HepG2 (cell line): ENCODE results near the gene ATG16L1. TPM values are rescaled to one million over a fixed set of nuclear protein-coding genes. Genes with fewer than 3 reads are reported as not detected.

Source experiments
- ATAC-seq: fragments of 200-7000 bp; cut with Tn5 transposase; 3 replicates; pipeline ENCODE4 v1.9.1; 2020; ENCODE audit warnings: mild to moderate bottlenecking, moderate library complexity
- Bru-seq: library from RNA; stranded (reverse); fragments of 400-500 nt; gene quantifications from one replicate; lab custom pipeline; 2021; lab: Mats Ljungman, UMichigan
- BruChase-seq, 2 experiments: library from RNA; stranded (reverse); fragments of 400-500 nt; gene quantifications; one replicate each; lab custom pipeline; 2021; lab: Mats Ljungman, UMichigan
- BruUV-seq: library from RNA; stranded (reverse); fragments of 400-500 nt; replicated peaks from 2 replicates; lab custom pipeline; 2021; lab: Mats Ljungman, UMichigan
- CTCF ChIA-PET: fragments of 300-600 bp; formaldehyde crosslinking; extraction: SDS; loops from one replicate; lab custom pipeline; 2021; ENCODE audit warnings: low total read pairs, inconsistent platforms, low intra/inter-chr PET ratio; lab: Yijun Ruan, JAX
- POLR2A ChIA-PET: fragments of 350-600 bp; sonication (Branson Sonifier 250); formaldehyde crosslinking; loops from one replicate; lab custom pipeline; 2020; ENCODE audit warnings: antibody characterized with exemption, inconsistent platforms; lab: Yijun Ruan, JAX
- DNase-seq: peaks from one replicate; pipeline ENCODE4 v3.0.0-alpha.2; 2015; ENCODE audit warnings: low spot score
- FAIRE-seq: peaks from 3 replicates; lab custom pipeline; 2011; peaks lifted over from hg19 to GRCh38; lab: Jason Lieb, UNC
- H2AFZ ChIP-seq: one replicate; pipeline ENCODE4 v1.6.1; 2011; ENCODE audit warnings: low read length, inconsistent platforms
- H3K27ac ChIP-seq: fragments of 300-600 bp; 3 replicates; pipeline ENCODE4 v1.8.0; 2011; ENCODE audit warnings: mixed run types, mild to moderate bottlenecking, mixed read lengths, low read length, inconsistent platforms; ENCODE audit not compliant: insufficient read depth; ENCODE audit errors: extremely low read length
- H3K27me3 ChIP-seq, 2 experiments: fragments of 200-600 bp in 1 of 2; 2 replicates in 1 of 2; 3 replicates in 1 of 2; pipeline versions ENCODE4 v1.6.0 to v1.8.0; 2011; ENCODE audit warnings: low read length in 2 of 2, mild to moderate bottlenecking in 2 of 2, moderate library complexity in 2 of 2, inconsistent platforms in 1 of 2; ENCODE audit not compliant: insufficient read depth in 2 of 2, control insufficient read depth in 1 of 2
- H3K36me3 ChIP-seq, 2 experiments: fragments of 200-600 bp in 1 of 2; replicated peaks in 1 of 2; 2 replicates in 1 of 2; 3 replicates in 1 of 2; pipeline versions ENCODE4 v1.5.1 to v1.8.0; 2011; ENCODE audit warnings: low read length in 2 of 2, inconsistent platforms in 1 of 2; ENCODE audit not compliant: insufficient read depth in 2 of 2, control insufficient read depth in 1 of 2
- H3K4me1 ChIP-seq: 2 replicates; pipeline ENCODE4 v1.5.1; 2012; ENCODE audit warnings: low read length, inconsistent platforms; ENCODE audit not compliant: insufficient read depth
- H3K4me2 ChIP-seq: 2 replicates; pipeline ENCODE4 v1.6.0; 2011; ENCODE audit warnings: low read depth, low read length, inconsistent platforms
- H3K4me3 ChIP-seq, 3 experiments: fragments of 200-600 bp in 1 of 3; sonication (generic), shearing (Covaris generic) in 1 of 3; replicated peaks in 1 of 3; 2 replicates each; pipeline ENCODE4 v1.5.1; 2011 to 2016; ENCODE audit warnings: low read length in 3 of 3, inconsistent platforms in 2 of 3, low read depth in 2 of 3, mild to moderate bottlenecking in 2 of 3, control low read depth in 1 of 3, mixed read lengths in 1 of 3; ENCODE audit not compliant: insufficient read depth in 1 of 3
- H3K79me2 ChIP-seq: one replicate; pipeline ENCODE4 v1.6.1; 2011; ENCODE audit warnings: low read length, inconsistent platforms; ENCODE audit not compliant: insufficient read depth
- H3K9ac ChIP-seq: 2 replicates; pipeline ENCODE4 v1.6.0; 2011; ENCODE audit warnings: mild to moderate bottlenecking, low read depth, low read length, inconsistent platforms; ENCODE audit not compliant: insufficient read depth
- H3K9me3 ChIP-seq: 2 replicates; pipeline ENCODE4 v1.5.1; 2012; ENCODE audit warnings: mild to moderate bottlenecking, low read length
- H4K20me1 ChIP-seq: 2 replicates; pipeline ENCODE4 v1.6.0; 2011; ENCODE audit warnings: inconsistent platforms, mild to moderate bottlenecking, low read length, moderate library complexity; ENCODE audit not compliant: insufficient read depth
- HNF1A ChIP-seq, 2 experiments: sonication (generic) in 1 of 2; formaldehyde crosslinking in 1 of 2; IDR thresholded peaks; 2 replicates each; pipeline versions ENCODE4 v1.4.0 to v1.6.1; 2016 to 2020; ENCODE audit warnings: borderline replicate concordance in 1 of 2, low read depth in 1 of 2, mild to moderate bottlenecking in 1 of 2, missing genetic modification reagents in 1 of 2
- LRRFIP1 ChIP-seq: sonication (generic); formaldehyde crosslinking; conservative IDR thresholded peaks from 2 replicates; pipeline ENCODE4 v1.4.0; 2020; ENCODE audit warnings: missing genetic modification reagents
- SNAPC5 ChIP-seq: sonication (generic); formaldehyde crosslinking; IDR thresholded peaks from 2 replicates; pipeline ENCODE4 v1.8.1; 2023; ENCODE audit warnings: mild to moderate bottlenecking, missing genetic modification reagents, borderline replicate concordance
- WIZ ChIP-seq: sonication (generic); formaldehyde crosslinking; IDR thresholded peaks from 2 replicates; pipeline ENCODE4 v1.5.1; 2020; ENCODE audit warnings: mild to moderate bottlenecking, missing genetic modification reagents
- ZGPAT ChIP-seq: IDR thresholded peaks from 2 replicates; pipeline ENCODE4 v1.6.1; 2016; ENCODE audit warnings: mild to moderate bottlenecking
- WGBS: methylation state at CpG from one replicate; pipeline ENCODE4 v1.1.6; 2017; ENCODE audit warnings: low lambda C conversion rate; 5-methylcytosine and 5-hydroxymethylcytosine counted together
- in situ Hi-C: cut with HindIII; loops from 2 replicates; pipeline ENCODE4 v1.10.0; 2017; ENCODE audit warnings: low pct_unique_long_range_greater_than_20kb; ENCODE audit not compliant: extremely low pct_ligation_motif_present
- intact Hi-C: fragments of 100-400 bp; cut with micrococcal nuclease; formaldehyde crosslinking; loops from one replicate; pipeline ENCODE4 v1.10.0; 2022; ENCODE audit not compliant: unreplicated experiment
- long read RNA-seq, 2 experiments: library from RNA in 1 of 2; library from polyadenylated mRNA in 1 of 2; stranded (forward) in 1 of 2; unstranded in 1 of 2; transcript quantifications; one replicate each; pipeline ENCODE4 v2.0.0, GENCODE V29; 2019 to 2022
- polyA minus RNA-seq, 3 experiments: library from RNA; depleted of rRNA, polyadenylated mRNA; stranded (reverse); fragments of >200 nt; gene quantifications; 2 replicates each; pipeline ENCODE4 v1.2.3, GENCODE V29; 2011; ENCODE audit warnings: low replicate concordance in 1 of 3
- polyA plus RNA-seq, 8 experiments: library from polyadenylated mRNA; depleted of rRNA in 3 of 8; stranded (reverse) in 7 of 8; unstranded in 1 of 8; fragments of >200 nt; fragmentation: Illumina TruSeq in 4 of 8; extraction: Trizol in 4 of 8; gene quantifications; 2 replicates each; pipeline versions ENCODE4 v1.2.1 to v1.2.3, GENCODE V29; 2011 to 2016; ENCODE audit warnings: low read depth in 4 of 8, missing spikeins in 1 of 8, mixed read lengths in 1 of 8; ENCODE audit not compliant: insufficient read depth in 1 of 8
- total RNA-seq, 5 experiments: library from RNA; depleted of rRNA; stranded (reverse); fragments of >200 nt; fragmentation: Illumina TruSeq; extraction: Trizol; gene quantifications; 2 replicates each; pipeline ENCODE4 v1.2.3, GENCODE V29; 2016; ENCODE audit warnings: low read depth in 1 of 5

The ATG16L1 gene
- total RNA-seq (2016; rRNA removed; fragmentation: Illumina TruSeq; extraction: Trizol) = 51.7 and 61.2 TPM in 2 replicates
- total RNA-seq (2016; cell fraction: cytosol; rRNA removed; fragmentation: Illumina TruSeq; extraction: Trizol; ENCODE audit: low read depth) = 8.5 and 9.2 TPM in 2 replicates
- total RNA-seq (2016; cell fraction: insoluble cytoplasmic fraction; rRNA removed; fragmentation: Illumina TruSeq; extraction: Trizol) = 51.7 and 55.0 TPM in 2 replicates
- total RNA-seq (2016; cell fraction: membrane; rRNA removed; fragmentation: Illumina TruSeq; extraction: Trizol) = 17.6 and 18.8 TPM in 2 replicates
- total RNA-seq (2016; cell fraction: nucleus; rRNA removed; fragmentation: Illumina TruSeq; extraction: Trizol) = 66.8 and 76.3 TPM in 2 replicates
- polyA plus RNA-seq (2011; rRNA removed) = 26.0 and 32.4 TPM in 2 replicates
- 18.2 and 21.7 TPM in 2 replicates for polyA plus RNA-seq (2011; cell fraction: cytosol; rRNA removed)
- polyA plus RNA-seq (2011; cell fraction: nucleus; rRNA removed) = 77.7 and 79.9 TPM in 2 replicates
- polyA plus RNA-seq (2012) = 18.0 and 21.3 TPM in 2 replicates
- 2.4 TPM in 2 replicates for polyA plus RNA-seq (2016; cell fraction: cytosol; fragmentation: Illumina TruSeq; extraction: Trizol; ENCODE audit: low read depth)
- 28.5 and 28.9 TPM in 2 replicates for polyA plus RNA-seq (2016; cell fraction: insoluble cytoplasmic fraction; fragmentation: Illumina TruSeq; extraction: Trizol; ENCODE audit: low read depth)
- polyA plus RNA-seq (2016; cell fraction: membrane; fragmentation: Illumina TruSeq; extraction: Trizol; ENCODE audit: low read depth) = 6.8 and 6.9 TPM in 2 replicates
- 55.6 and 67.9 TPM in 2 replicates for polyA plus RNA-seq (2016; cell fraction: nucleus; fragmentation: Illumina TruSeq; extraction: Trizol; ENCODE audit: insufficient read depth, low read depth)
- 21.6 and 31.5 TPM in 2 replicates for polyA minus RNA-seq (2011; rRNA and poly(A)+ RNA removed; ENCODE audit: low replicate concordance)
- polyA minus RNA-seq (2011; cell fraction: cytosol; rRNA and poly(A)+ RNA removed) = 13.2 and 14.0 TPM in 2 replicates
- 74.3 and 85.7 TPM in 2 replicates for polyA minus RNA-seq (2011; cell fraction: nucleus; rRNA and poly(A)+ RNA removed)
- percentile 91 among the genes with signal in this experiment for Bru-seq, nascent RNA
- BruChase-seq, experiment 1, labeled RNA remaining after a 6-hour chase = percentile 89 among the genes with signal in this experiment
- BruChase-seq, experiment 2, labeled RNA remaining after a 2-hour chase = percentile 90 among the genes with signal in this experiment
- long read RNA-seq, experiment 1, transcript ATG16L1-205 (17 exons, 3,213 nt) = major isoform, 5 of 23 reads
- long read RNA-seq, experiment 1, transcript ATG16L1-203 (18 exons, 3,405 nt) = major isoform, 5 of 23 reads
- long read RNA-seq, experiment 1, partial matches to known transcripts = 7 of 23 reads
- long read RNA-seq, experiment 1, other reads (novel, unspliced or antisense) = 6 of 23 reads
- long read RNA-seq, experiment 2, transcript ATG16L1-205 (17 exons, 3,213 nt) = major isoform, 12 of 49 reads
- long read RNA-seq, experiment 2, partial matches to known transcripts = 26 of 49 reads
- long read RNA-seq, experiment 2, other reads (novel, unspliced or antisense) = 9 of 49 reads

- CTCF ChIA-PET = interaction anchor here (1.2 to 2.1 kb wide), 2 partner anchors 153 to 197 kb away, joined by 4 to 10 read pairs; no protein-coding TSS in a partner anchor
- Histone ChIP-seq H3K27me3 (no peaks in the 10 kb centered on the region; a peak in 1 of 5 replicates), H3K4me2 (peak within 1 kb of the TSS; percentile 88), H3K9ac (peak within 1 kb of the TSS; percentile 90), H3K27ac (peak within 1 kb of the TSS; percentile 82), H3K79me2 (peaks cover 42% of the 10 kb centered on the region), H3K4me1 (peaks cover 50% of the 10 kb centered on the region), H3K4me3 (peak within 1 kb of the TSS; percentile 88 to 98 (median 90)), H2AFZ (peak within 1 kb of the TSS; percentile 94), H4K20me1 (peaks cover 3% of the 10 kb centered on the region; the same call in 1 of the 2 replicates), H3K36me3 (peaks cover 6 to 10% of the 10 kb centered on the region in 2 experiments; a peak in 4 of 5 replicates), H3K9me3 (no peaks in the 10 kb centered on the region)
- in situ Hi-C loops (loop anchor here (5.0 kb wide), 1 partner anchor 394 kb away; no protein-coding TSS in a partner anchor), intact Hi-C loops (loop anchor here (1.0 to 10.0 kb wide), 6 partner anchors 103 to 489 kb away; partner anchors contain the start of genes DGKD and NGEF)
- BruUV-seq = TSS peak; percentile 52
- peak; percentile 97 for ATAC-seq
- peak; percentile 96 for DNase-seq
- peak; percentile 26 for FAIRE-seq
- WGBS = under 1% methylated on average over 37 of the region's 75 CpGs
- POLR2A ChIA-PET = interaction anchor here (0.8 to 1.4 kb wide), 6 partner anchors 19 to 393 kb away, joined by 3 to 9 read pairs (median 3); partner anchors contain the start of genes DGKD and INPP5D
- peak; percentile 98 for TF ChIP-seq ZGPAT (CRISPR knock-in tag)
- peak; percentile 81 for TF ChIP-seq SNAPC5 (CRISPR knock-in tag)
- no peak for TF ChIP-seq WIZ (CRISPR knock-in tag)
- peak; percentile 49; the same call in 1 of the 2 replicates for TF ChIP-seq HNF1A (IDR thresholded peaks at IDR 0.05; ENCODE audit: low read depth)
- peak; percentile 70; the same call in 1 of the 2 replicates for TF ChIP-seq HNF1A (CRISPR knock-in tag; IDR thresholded peaks at IDR 0.05; ENCODE audit: borderline replicate concordance)
- peak; percentile 29; the same call in 1 of the 2 replicates for TF ChIP-seq LRRFIP1 (CRISPR knock-in tag)
These were observed at the start of gene ATG16L1 for GRCh38 chr2:233251306-233252116. Gene ATG16L1, plus strand, starts transcription at chr2:233251673. Its CDS starts 155 bp downstream, at chr2:233251828.
